ENCODE data around the gene TMEM139. TPM values are rescaled to one million over a fixed set of nuclear protein-coding genes. Genes with fewer than 3 reads are reported as not detected.

The TMEM139 gene
- total RNA-seq, 1 experiment from 2014 or later, result not detected

DNA sequence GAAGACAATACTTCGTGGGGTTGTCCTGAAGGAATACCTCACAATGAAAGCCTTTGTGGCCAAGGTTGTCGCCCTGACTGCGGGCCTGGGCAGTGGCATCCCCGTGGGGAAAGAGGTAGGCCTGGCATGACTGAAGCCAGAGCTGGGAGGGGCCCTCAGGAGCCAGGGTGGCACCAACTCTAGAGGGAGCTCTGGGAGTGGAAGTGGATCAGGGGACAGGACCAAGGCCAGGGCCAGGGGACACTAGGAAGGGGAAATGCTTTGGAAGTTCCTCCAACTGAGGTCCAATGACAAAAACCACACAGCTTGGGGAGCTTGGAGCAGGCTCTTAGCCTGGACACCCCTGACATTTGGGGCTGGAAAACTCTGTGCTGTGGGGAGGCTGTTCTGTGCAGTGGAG, 37.0 kb downstream of the TMEM139 start:
- intact Hi-C loops (cut with micrococcal nuclease; ENCODE audit: unreplicated experiment), result loop anchor here (2.0 kb wide), 1 partner anchor 21 kb away; no protein-coding TSS in a partner anchor

DNA sequence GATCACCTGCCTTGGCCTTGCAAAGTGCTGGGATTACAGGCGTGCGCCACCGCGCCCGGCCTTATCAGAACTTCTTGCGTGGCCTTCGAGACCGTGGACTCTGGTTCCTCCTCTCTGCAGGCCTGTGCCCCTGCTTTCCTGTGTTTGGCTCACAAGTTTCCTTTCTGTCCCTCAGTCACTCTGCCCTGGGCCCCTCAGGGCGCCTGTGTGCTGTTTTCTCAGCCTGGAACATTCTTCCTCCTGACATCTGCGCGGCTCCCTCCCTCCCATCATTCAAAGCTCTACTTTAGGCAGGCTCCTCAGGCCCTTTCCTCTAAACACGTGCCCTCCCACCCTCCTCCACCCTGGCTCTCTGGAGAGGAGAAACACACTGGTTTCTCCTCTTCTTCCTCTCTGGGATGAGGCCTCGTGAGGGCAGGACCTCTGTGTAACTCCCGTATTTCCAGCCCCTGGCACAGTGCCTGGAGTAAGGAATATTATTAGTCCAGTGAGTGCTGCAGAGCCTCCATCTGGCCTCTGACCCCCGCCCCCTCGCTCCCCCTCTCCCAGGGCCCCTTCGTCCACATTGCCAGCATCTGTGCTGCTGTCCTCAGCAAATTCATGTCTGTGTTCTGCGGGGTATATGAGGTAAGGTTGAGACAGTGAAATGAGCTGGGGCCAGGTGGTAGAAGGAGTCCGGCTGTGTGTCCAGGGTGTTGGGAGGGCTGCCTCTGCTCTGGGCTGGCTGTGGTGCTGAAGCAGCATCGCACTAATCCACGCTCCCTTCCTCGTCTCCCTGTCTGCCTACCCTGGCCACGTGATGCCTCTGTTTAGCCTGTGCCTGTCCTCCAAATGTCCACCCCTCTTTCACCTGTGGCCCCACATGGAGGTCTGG, 38.2 kb downstream of the TMEM139 start:
- ChIA-PET POLR2A (ENCODE audit: low non-redundant PET) (no interaction called here), CTCF (no interaction called here)

More for the DNA sequence above, 37.0 kb downstream of the TMEM139 start:
- H3K27me3 ChIP-seq (replicated peaks; ENCODE audit: insufficient read depth, low read depth, low read length, poor library complexity), result no peaks in the 10 kb centered on the region
- no peak overlapping the region for H3K4me3 ChIP-seq (ENCODE audit: low read depth, low read length, poor library complexity, severe bottlenecking)
- ChIA-PET POLR2A (ENCODE audit: low non-redundant PET) (no interaction called here), CTCF (interaction anchor here (0.6 kb wide), 1 partner anchor 22 kb away, joined by 3 read pairs; no protein-coding TSS in a partner anchor)
- no peak for DNase-seq (ENCODE audit: low spot score)
- H3K4me1 ChIP-seq (ENCODE audit: insufficient read depth, low read length, poor library complexity, severe bottlenecking), result no peaks in the 10 kb centered on the region
- H3K9me3 ChIP-seq (ENCODE audit: low read depth, low read length, poor library complexity, severe bottlenecking), result no peaks in the 10 kb centered on the region
- TF ChIP-seq, protein P1, sequence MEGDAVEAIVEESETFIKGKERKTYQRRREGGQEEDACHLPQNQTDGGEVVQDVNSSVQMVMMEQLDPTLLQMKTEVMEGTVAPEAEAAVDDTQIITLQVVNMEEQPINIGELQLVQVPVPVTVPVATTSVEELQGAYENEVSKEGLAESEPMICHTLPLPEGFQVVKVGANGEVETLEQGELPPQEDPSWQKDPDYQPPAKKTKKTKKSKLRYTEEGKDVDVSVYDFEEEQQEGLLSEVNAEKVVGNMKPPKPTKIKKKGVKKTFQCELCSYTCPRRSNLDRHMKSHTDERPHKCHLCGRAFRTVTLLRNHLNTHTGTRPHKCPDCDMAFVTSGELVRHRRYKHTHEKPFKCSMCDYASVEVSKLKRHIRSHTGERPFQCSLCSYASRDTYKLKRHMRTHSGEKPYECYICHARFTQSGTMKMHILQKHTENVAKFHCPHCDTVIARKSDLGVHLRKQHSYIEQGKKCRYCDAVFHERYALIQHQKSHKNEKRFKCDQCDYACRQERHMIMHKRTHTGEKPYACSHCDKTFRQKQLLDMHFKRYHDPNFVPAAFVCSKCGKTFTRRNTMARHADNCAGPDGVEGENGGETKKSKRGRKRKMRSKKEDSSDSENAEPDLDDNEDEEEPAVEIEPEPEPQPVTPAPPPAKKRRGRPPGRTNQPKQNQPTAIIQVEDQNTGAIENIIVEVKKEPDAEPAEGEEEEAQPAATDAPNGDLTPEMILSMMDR (conservative IDR thresholded peaks at IDR 0.05; ENCODE audit: low read depth, low read length), result no peak
- no peak for TF ChIP-seq EZH2 (IDR thresholded peaks at IDR 0.05; ENCODE audit: borderline replicate concordance, low read depth, low read length, poor library complexity, severe bottlenecking)
- no peak overlapping the region for H3K27ac ChIP-seq (ENCODE audit: low read depth, low read length, poor library complexity, severe bottlenecking)
- no peaks in the 10 kb centered on the region for H3K36me3 ChIP-seq (ENCODE audit: insufficient read depth, low read length, poor library complexity, severe bottlenecking)
- BruUV-seq (replicated peaks), result no TSS peak

DNA sequence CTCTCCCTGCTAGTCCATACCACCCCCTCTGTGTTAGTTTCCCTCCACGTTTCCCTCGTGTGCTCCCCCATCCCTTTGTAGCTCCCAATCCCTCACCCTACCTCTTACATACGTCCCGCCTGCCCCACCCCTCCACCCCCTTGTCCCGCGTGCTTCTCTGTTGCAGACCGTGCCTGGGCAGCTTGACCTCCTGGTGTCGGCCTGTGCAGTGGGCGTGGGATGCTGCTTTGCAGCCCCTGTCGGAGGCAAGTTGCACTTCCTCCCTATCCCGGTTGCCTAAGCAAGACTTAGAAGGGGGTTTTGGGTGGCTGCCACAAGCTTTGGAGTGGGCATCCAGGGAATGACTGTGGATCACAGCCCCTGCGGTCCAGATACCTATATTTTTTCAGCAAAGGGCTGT, 38.9 kb downstream of the TMEM139 start:
- TF ChIP-seq EZH2 (IDR thresholded peaks at IDR 0.05; ENCODE audit: borderline replicate concordance, low read depth, low read length, poor library complexity, severe bottlenecking), result no peak
- TF ChIP-seq, protein P1 (conservative IDR thresholded peaks at IDR 0.05; ENCODE audit: low read depth, low read length), result no peak
- ChIA-PET CTCF (no interaction called here), POLR2A (ENCODE audit: low non-redundant PET) (no interaction called here)
- Histone ChIP-seq H3K27me3 (replicated peaks; ENCODE audit: insufficient read depth, low read depth, low read length, poor library complexity) (no peaks in the 10 kb centered on the region), H3K4me1 (ENCODE audit: insufficient read depth, low read length, poor library complexity, severe bottlenecking) (no peaks in the 10 kb centered on the region), H3K9me3 (ENCODE audit: low read depth, low read length, poor library complexity, severe bottlenecking) (no peaks in the 10 kb centered on the region), H3K27ac (ENCODE audit: low read depth, low read length, poor library complexity, severe bottlenecking) (no peak overlapping the region), H3K4me3 (ENCODE audit: low read depth, low read length, poor library complexity, severe bottlenecking) (no peak overlapping the region), H3K36me3 (ENCODE audit: insufficient read depth, low read length, poor library complexity, severe bottlenecking) (no peaks in the 10 kb centered on the region)
- no TSS peak for BruUV-seq (replicated peaks)
- intact Hi-C loops (cut with micrococcal nuclease; ENCODE audit: unreplicated experiment), result no loop called here
- no peak for DNase-seq (ENCODE audit: low spot score)

More for the DNA sequence above, 38.2 kb downstream of the TMEM139 start:
- no peaks in the 10 kb centered on the region for H3K4me1 ChIP-seq (ENCODE audit: insufficient read depth, low read length, poor library complexity, severe bottlenecking)
- DNase-seq (ENCODE audit: low spot score), result no peak
- no peak overlapping the region for H3K27ac ChIP-seq (ENCODE audit: low read depth, low read length, poor library complexity, severe bottlenecking)
- intact Hi-C loops (cut with micrococcal nuclease; ENCODE audit: unreplicated experiment), result no loop called here
- TF ChIP-seq, protein P1 (conservative IDR thresholded peaks at IDR 0.05; ENCODE audit: low read depth, low read length), result no peak
- TF ChIP-seq EZH2 (IDR thresholded peaks at IDR 0.05; ENCODE audit: borderline replicate concordance, low read depth, low read length, poor library complexity, severe bottlenecking), result no peak
- H3K9me3 ChIP-seq (ENCODE audit: low read depth, low read length, poor library complexity, severe bottlenecking), result no peaks in the 10 kb centered on the region
- no TSS peak for BruUV-seq (replicated peaks)
- no peak overlapping the region for H3K4me3 ChIP-seq (ENCODE audit: low read depth, low read length, poor library complexity, severe bottlenecking)
- H3K36me3 ChIP-seq (ENCODE audit: insufficient read depth, low read length, poor library complexity, severe bottlenecking), result no peaks in the 10 kb centered on the region
- H3K27me3 ChIP-seq (replicated peaks; ENCODE audit: insufficient read depth, low read depth, low read length, poor library complexity), result no peaks in the 10 kb centered on the region

Measured in A673 (cell line).